Esophagus (tissue), 2 donors: ENCODE results near the gene ST3GAL4. TPM values are rescaled to one million over a fixed set of nuclear protein-coding genes. Genes with fewer than 3 reads are reported as not detected.
A peak's percentile ranks its signal among the peaks of the same experiment; 100 is the strongest.

Experiments used
- H3K27ac ChIP-seq, 2 donors: one replicate each; pipeline ENCODE4 v1.5.1; 2013; ENCODE audit warnings: low read depth in 2 of 2, mild to moderate bottlenecking in 2 of 2, inconsistent platforms in 1 of 2, low read length in 1 of 2, moderate library complexity in 1 of 2
- H3K27me3 ChIP-seq, 2 donors: one replicate each; pipeline ENCODE4 v1.6.1; 2013; ENCODE audit warnings: low read length in 2 of 2, control low read depth in 1 of 2, mild to moderate bottlenecking in 1 of 2; ENCODE audit not compliant: insufficient read depth in 2 of 2, control insufficient read depth in 1 of 2
- H3K36me3 ChIP-seq, 2 donors: one replicate each; pipeline ENCODE4 v1.6.1; 2013; ENCODE audit warnings: low read length in 1 of 2; ENCODE audit not compliant: control insufficient read depth in 2 of 2, insufficient read depth in 2 of 2
- H3K4me1 ChIP-seq, 2 donors: one replicate each; pipeline ENCODE4 v1.6.1; 2013; ENCODE audit warnings: low read length in 1 of 2; ENCODE audit not compliant: control insufficient read depth in 2 of 2, insufficient read depth in 2 of 2
- H3K4me3 ChIP-seq, 2 donors: one replicate each; pipeline ENCODE4 v1.5.1; 2013; ENCODE audit warnings: low read length in 2 of 2, mild to moderate bottlenecking in 2 of 2, low read depth in 1 of 2, moderate library complexity in 1 of 2
- H3K9me3 ChIP-seq, 2 donors: one replicate each; pipeline ENCODE4 v1.6.1; 2013; ENCODE audit warnings: mild to moderate bottlenecking in 2 of 2, low read depth in 1 of 2, low read length in 1 of 2, moderate library complexity in 1 of 2; ENCODE audit not compliant: control insufficient read depth in 2 of 2, insufficient read depth in 1 of 2
- WGBS, 2 donors: extraction: QIAGEN DNeasy Blood & Tissue Kit; methylation state at CpG; one replicate each; pipeline ENCODE4 v1.1.7; 2013; 5-methylcytosine and 5-hydroxymethylcytosine counted together
- polyA plus RNA-seq, 2 donors: library from polyadenylated mRNA; stranded (reverse); fragments of 200-250 nt; gene quantifications; one replicate each; pipeline ENCODE4 v1.2.3, GENCODE V29; 2013
- donor health status: healthy with polysubstance abuse.
- donor health status: Bipolar disorder and iron deficiency.

ST3GAL4 gene
- polyA plus RNA-seq, 2 donors, result 78.9 to 107 TPM

- Histone ChIP-seq H3K9me3 (no peaks in the 10 kb centered on the region), H3K4me3 (no peak overlapping the region), H3K4me1 (peaks cover 3 to 14% of the 10 kb centered on the region in 2 donors), H3K27me3 (no peaks in the 10 kb centered on the region), H3K27ac (no peak overlapping the region), H3K36me3 (peaks cover 0 to 9% of the 10 kb centered on the region in 2 donors)
- WGBS, 2 donors, result 91% methylated on average over 4 of the region's 4 CpGs
Observed at GRCh38 chr11:126337126-126337473, 18.4 kb upstream of the ST3GAL4 start.

- no peak overlapping the region for H3K27ac ChIP-seq
- WGBS, 2 donors, result 88 to 92% methylated on average over 15 of the region's 15 CpGs
- H3K27me3 ChIP-seq, result no peaks in the 10 kb centered on the region
- H3K4me1 ChIP-seq, result peaks cover 3 to 12% of the 10 kb centered on the region in 2 donors
- H3K9me3 ChIP-seq, result no peaks in the 10 kb centered on the region
- no peak overlapping the region for H3K4me3 ChIP-seq
- peaks cover 0 to 8% of the 10 kb centered on the region in 2 donors for H3K36me3 ChIP-seq
Observed at GRCh38 chr11:126337474-126338241, 17.8 kb upstream of the ST3GAL4 start.

GRCh38 chr11:126338346-126339055 is 17.0 kb upstream of the ST3GAL4 start:
- Histone ChIP-seq H3K4me1 (peaks cover 3 to 12% of the 10 kb centered on the region in 2 donors), H3K9me3 (no peaks in the 10 kb centered on the region), H3K4me3 (no peak overlapping the region), H3K27me3 (no peaks in the 10 kb centered on the region), H3K27ac (no peak overlapping the region), H3K36me3 (peaks cover 0 to 12% of the 10 kb centered on the region in 2 donors)
- WGBS, 2 donors, result 68 to 75% methylated on average over 7 of the region's 7 CpGs

GRCh38 chr11:126339073-126339862 is 16.2 kb upstream of the ST3GAL4 start:
- Histone ChIP-seq H3K27me3 (no peaks in the 10 kb centered on the region), H3K36me3 (peaks cover 0 to 13% of the 10 kb centered on the region in 2 donors), H3K27ac (peak overlapping the region; percentile 55 to 57), H3K9me3 (no peaks in the 10 kb centered on the region), H3K4me3 (no peak overlapping the region), H3K4me1 (peaks cover 3 to 12% of the 10 kb centered on the region in 2 donors)
- WGBS, 2 donors, result 63 to 73% methylated on average over 15 of the region's 15 CpGs

- Histone ChIP-seq H3K36me3 (peaks cover under 1 to 17% of the 10 kb centered on the region in 2 donors), H3K27me3 (no peaks in the 10 kb centered on the region), H3K4me3 (no peak overlapping the region), H3K9me3 (no peaks in the 10 kb centered on the region), H3K4me1 (peaks cover 3 to 12% of the 10 kb centered on the region in 2 donors), H3K27ac (peak overlapping the region; percentile 55 to 78)
- WGBS, 2 donors, result 48 to 64% methylated on average over 11 of the region's 11 CpGs
Observed at GRCh38 chr11:126339863-126340434, 15.5 kb upstream of the ST3GAL4 start.

- peak overlapping the region in 1 of 2 donors; percentile 80 for H3K27ac ChIP-seq
- no peak overlapping the region for H3K4me3 ChIP-seq
- no peaks in the 10 kb centered on the region for H3K9me3 ChIP-seq
- peaks cover 3 to 18% of the 10 kb centered on the region in 2 donors for H3K36me3 ChIP-seq
- peaks cover 3 to 14% of the 10 kb centered on the region in 2 donors for H3K4me1 ChIP-seq
- 54 to 65% methylated on average over 7 of the region's 7 CpGs for WGBS, 2 donors
- no peaks in the 10 kb centered on the region for H3K27me3 ChIP-seq
Observed at GRCh38 chr11:126340960-126341606, 14.4 kb upstream of the ST3GAL4 start.

GRCh38 chr11:126341760-126342161 is 13.7 kb upstream of the ST3GAL4 start:
- H3K27me3 ChIP-seq, result no peaks in the 10 kb centered on the region
- peaks cover 3 to 19% of the 10 kb centered on the region in 2 donors for H3K4me1 ChIP-seq
- H3K27ac ChIP-seq, result peak overlapping the region in 1 of 2 donors; percentile 80
- H3K9me3 ChIP-seq, result no peaks in the 10 kb centered on the region
- peaks cover 3 to 22% of the 10 kb centered on the region in 2 donors for H3K36me3 ChIP-seq
- no peak overlapping the region for H3K4me3 ChIP-seq
- WGBS, 2 donors, result 35 to 72% methylated on average over 3 of the region's 3 CpGs

DNA sequence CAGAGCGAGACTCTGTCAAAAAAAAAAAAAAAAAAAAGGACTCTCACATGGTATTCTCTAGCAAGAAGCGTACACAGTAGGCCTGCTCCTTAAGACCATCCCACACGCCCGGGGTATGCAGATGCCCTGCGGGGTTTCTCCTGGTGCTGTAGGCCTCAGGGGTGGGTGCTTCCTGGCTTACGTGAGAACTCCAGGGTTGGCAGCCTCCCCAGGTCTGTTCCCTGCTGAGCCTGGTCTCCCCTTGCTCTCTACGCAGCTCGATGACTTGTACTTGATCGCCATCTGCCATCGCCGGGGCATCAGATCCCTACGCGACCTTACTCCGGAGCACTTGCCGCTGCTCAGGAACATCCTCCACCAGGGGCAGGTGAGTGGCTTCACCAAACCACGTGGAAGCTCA is 12.4 kb upstream of the ST3GAL4 start:
- no peaks in the 10 kb centered on the region for H3K27me3 ChIP-seq
- H3K9me3 ChIP-seq, result no peaks in the 10 kb centered on the region
- no peak overlapping the region for H3K4me3 ChIP-seq
- peaks cover 3 to 20% of the 10 kb centered on the region in 2 donors for H3K4me1 ChIP-seq
- no peak overlapping the region for H3K27ac ChIP-seq
- WGBS, 2 donors, result 95 to 96% methylated on average over 15 to 16 of the region's 16 CpGs
- peaks cover 3 to 18% of the 10 kb centered on the region in 2 donors for H3K36me3 ChIP-seq
